ENCODE results near the gene GFY.
"Not testable (repeated sequence)": the region's sequence is repeated elsewhere in the genome, so short reads cannot be mapped to it uniquely, and the experiment has no call there.

GFY gene

DNA sequence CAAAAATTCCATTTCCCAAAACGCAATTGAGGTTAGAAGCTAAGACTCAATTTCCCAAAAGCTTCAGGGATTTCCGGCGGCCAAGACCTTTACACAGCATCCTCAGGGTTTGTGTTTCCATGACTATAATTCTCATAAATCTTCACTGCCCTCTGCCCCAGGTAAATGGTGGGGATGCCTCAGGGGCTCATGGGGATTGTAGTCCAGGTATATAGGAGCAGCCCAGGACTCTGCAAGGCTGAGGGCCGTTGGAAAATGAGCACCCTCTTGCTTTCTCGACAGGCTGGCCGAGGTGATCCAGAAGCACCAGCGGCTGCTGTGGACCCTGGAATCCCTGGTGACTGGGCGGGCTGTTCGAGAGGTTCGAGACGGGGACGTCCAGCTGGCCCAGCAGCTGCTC lies 34.2 kb downstream of the GFY start:
- DNase-seq (ENCODE audit: low read depth), result no peak
- H3K4me3 ChIP-seq (ENCODE audit: low read depth, low read length), result no peak overlapping the region
- TF ChIP-seq, protein P1, sequence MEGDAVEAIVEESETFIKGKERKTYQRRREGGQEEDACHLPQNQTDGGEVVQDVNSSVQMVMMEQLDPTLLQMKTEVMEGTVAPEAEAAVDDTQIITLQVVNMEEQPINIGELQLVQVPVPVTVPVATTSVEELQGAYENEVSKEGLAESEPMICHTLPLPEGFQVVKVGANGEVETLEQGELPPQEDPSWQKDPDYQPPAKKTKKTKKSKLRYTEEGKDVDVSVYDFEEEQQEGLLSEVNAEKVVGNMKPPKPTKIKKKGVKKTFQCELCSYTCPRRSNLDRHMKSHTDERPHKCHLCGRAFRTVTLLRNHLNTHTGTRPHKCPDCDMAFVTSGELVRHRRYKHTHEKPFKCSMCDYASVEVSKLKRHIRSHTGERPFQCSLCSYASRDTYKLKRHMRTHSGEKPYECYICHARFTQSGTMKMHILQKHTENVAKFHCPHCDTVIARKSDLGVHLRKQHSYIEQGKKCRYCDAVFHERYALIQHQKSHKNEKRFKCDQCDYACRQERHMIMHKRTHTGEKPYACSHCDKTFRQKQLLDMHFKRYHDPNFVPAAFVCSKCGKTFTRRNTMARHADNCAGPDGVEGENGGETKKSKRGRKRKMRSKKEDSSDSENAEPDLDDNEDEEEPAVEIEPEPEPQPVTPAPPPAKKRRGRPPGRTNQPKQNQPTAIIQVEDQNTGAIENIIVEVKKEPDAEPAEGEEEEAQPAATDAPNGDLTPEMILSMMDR (IDR thresholded peaks at IDR 0.05; ENCODE audit: low read depth, low read length, missing control alignments), result no peak

DNA sequence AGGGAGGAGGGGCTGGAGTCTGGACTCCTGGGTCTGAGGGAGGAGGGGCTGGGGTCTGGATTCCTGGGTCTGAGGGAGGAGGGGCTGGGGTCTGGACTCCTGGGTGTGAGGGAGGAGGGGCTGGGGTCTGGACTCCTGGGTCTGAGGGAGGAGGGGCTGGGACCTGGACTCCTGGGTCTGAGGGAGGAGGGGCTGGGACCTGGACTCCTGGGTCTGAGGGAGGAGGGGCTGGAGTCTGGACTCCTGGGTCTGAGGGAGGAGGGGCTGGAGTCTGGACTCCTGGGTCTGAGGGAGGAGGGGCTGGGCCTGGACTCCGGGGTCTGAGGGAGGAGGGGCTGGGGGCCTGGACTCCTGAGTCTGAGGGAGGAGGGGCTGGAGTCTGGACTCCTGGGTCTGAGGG lies 35.9 kb downstream of the GFY start:
- DNase-seq (ENCODE audit: low read depth); H3K4me3 ChIP-seq (ENCODE audit: low read depth, low read length): not testable (repeated sequence)

DNA sequence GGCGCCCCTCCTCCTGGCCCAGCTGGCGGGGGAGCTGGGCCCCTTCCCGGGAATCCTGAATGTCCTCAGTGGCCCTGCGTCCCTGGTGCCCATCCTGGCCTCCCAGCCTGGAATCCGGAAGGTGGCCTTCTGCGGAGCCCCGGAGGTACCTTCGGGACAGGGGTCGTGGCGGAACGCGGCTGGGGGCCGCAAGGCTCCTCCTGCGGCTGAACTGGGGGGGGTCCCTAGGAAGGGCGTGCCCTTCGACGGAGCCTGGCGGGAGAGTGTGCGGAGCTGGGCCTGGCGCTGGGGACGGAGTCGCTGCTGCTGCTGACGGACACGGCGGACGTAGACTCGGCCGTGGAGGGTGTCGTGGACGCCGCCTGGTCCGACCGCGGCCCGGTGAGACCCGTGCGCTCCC lies 36.5 kb downstream of the GFY start:
- no peak overlapping the region for H3K4me3 ChIP-seq (ENCODE audit: low read depth, low read length)
- no peak for DNase-seq (ENCODE audit: low read depth)
- TF ChIP-seq, protein P1 (IDR thresholded peaks at IDR 0.05; ENCODE audit: low read depth, low read length, missing control alignments), result no peak

DNA sequence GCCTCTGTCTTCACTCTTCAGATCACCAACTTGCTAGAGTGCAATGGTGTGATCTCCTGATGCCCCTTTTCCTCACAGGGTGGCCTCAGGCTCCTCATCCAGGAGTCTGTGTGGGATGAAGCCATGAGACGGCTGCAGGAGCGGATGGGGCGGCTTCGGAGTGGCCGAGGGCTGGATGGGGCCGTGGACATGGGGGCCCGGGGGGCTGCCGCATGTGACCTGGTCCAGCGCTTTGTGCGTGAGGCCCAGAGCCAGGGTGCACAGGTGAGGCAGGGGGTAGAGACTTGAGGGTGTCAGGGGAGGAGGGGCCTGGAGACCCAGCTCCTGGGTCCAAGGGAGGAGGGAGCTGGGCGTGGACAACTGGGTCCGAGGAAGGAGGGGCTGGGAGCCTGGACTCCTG lies 37.3 kb downstream of the GFY start:
- TF ChIP-seq, protein P1 (IDR thresholded peaks at IDR 0.05; ENCODE audit: low read depth, low read length, missing control alignments), result no peak
- no peak for DNase-seq (ENCODE audit: low read depth)
- H3K4me3 ChIP-seq (ENCODE audit: low read depth, low read length), result no peak overlapping the region

DNA sequence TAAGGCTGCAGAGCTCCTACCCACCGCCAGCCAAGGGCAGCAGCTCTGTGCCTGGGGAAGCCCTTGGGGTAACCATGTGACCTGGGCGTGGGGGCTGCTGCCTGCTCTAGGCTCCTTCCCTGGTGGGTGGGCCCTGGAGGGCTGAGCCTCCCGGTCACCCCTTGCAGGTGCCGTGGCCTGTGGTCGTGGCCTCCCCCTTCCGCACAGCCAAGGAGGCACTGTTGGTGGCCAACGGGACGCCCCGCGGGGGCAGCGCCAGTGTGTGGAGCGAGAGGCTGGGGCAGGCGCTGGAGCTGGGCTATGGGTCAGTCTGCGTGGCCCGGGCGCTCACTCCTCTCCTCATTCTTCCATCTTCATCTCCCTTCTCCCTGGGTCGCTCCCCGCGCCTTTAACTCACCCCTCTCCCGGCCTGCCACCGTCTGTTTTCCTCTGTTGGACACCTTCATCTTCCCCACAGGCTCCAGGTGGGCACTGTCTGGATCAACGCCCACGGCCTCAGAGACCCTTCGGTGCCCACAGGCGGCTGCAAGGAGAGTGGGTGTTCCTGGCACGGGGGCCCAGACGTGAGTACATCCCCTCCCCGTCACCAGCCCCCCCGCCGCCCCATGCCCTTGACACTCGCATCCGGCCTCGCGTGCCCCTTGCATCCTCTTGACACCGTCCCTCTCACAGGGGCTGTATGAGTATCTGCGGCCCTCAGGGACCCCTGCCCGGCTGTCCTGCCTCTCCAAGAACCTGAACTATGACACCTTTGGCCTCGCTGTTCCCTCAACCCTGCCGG lies 39.0 kb downstream of the GFY start:
- H3K4me3 ChIP-seq (ENCODE audit: low read depth, low read length), result no peak overlapping the region
- TF ChIP-seq, protein P1 (IDR thresholded peaks at IDR 0.05; ENCODE audit: low read depth, low read length, missing control alignments), result no peak
- DNase-seq (ENCODE audit: low read depth), result no peak

DNA sequence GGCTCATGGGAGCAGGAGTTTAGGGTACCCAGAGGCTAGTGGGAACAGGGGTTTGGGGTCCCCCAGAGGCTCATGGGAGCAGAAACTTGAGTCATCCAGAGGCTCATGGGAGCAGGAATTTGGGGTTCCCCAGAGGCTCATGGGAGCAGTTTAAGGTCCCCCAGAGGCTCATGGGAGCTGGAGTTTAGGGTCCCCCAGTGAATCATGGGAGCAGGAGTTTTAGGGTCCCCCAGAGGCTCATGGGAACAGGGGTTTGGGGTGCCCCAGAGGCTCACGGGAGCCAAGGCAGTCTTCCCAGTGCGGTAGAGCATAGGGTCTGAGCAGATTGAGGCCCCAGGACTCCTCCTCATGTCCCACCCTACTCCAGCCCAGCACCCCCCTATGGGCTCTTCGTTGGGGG lies 40.2 kb downstream of the GFY start:
- H3K4me3 ChIP-seq (ENCODE audit: low read depth, low read length), result no peak overlapping the region
- no peak for DNase-seq (ENCODE audit: low read depth)
- TF ChIP-seq, protein P1 (IDR thresholded peaks at IDR 0.05; ENCODE audit: low read depth, low read length, missing control alignments), result no peak

DNA sequence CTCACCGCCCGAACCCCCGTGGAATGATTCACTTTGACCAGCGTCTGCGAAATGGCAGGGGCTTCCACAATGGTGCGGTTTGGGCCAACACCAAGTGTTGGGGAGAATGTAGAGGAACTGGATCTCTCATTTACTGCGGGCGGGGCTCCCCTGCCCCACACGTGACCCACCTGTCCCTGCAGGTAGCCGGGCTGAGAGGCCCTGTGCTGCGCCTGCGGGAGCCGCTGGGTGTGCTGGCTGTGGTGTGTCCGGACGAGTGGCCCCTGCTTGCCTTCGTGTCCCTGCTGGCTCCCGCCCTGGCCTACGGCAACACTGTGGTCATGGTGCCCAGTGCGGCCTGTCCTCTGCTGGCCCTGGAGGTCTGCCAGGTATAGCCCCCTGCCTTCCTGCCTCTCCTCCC lies 43.0 kb downstream of the GFY start:
- no peak for DNase-seq (ENCODE audit: low read depth)
- TF ChIP-seq, protein P1 (IDR thresholded peaks at IDR 0.05; ENCODE audit: low read depth, low read length, missing control alignments), result no peak
- H3K4me3 ChIP-seq (ENCODE audit: low read depth, low read length), result no peak overlapping the region

Measured in GM12864 (cell line).